GM12801 (cell line): ENCODE results near the gene SHC4.

Experiments
- CTCF ChIP-seq: IDR thresholded peaks from one replicate; pipeline ENCODE4 v1.5.1; 2011; ENCODE audit warnings: control low read depth; ENCODE audit not compliant: insufficient read length; ENCODE audit errors: extremely low read depth

SHC4 gene

GRCh38 chr15:48978638-48979037 lies 14.9 kb upstream of the SHC4 start:
- TF ChIP-seq CTCF = no peak

GRCh38 chr15:48976444-48977088 lies 12.8 kb upstream of the SHC4 start:
- no peak for TF ChIP-seq CTCF

GRCh38 chr15:48975472-48976419 lies 12.0 kb upstream of the SHC4 start:
- no peak for TF ChIP-seq CTCF

- TF ChIP-seq CTCF = no peak
Observed at GRCh38 chr15:48974882-48975281, 11.2 kb upstream of the SHC4 start.

GRCh38 chr15:48972750-48973503 lies 9.2 kb upstream of the SHC4 start:
- no peak for TF ChIP-seq CTCF

- no peak for TF ChIP-seq CTCF
Observed at GRCh38 chr15:48968066-48968465, 4.3 kb upstream of the SHC4 start.

GRCh38 chr15:48967336-48967735 lies 3.6 kb upstream of the SHC4 start:
- no peak for TF ChIP-seq CTCF
